Left ventricle myocardium inferior (tissue), 1 donor: ENCODE data around the gene TBC1D16. TPM values are rescaled to one million over a fixed set of nuclear protein-coding genes. Genes with fewer than 3 reads are reported as not detected.

ENCODE experiments used
- DNase-seq: peaks from one replicate; pipeline ENCODE4 v3.0.0-alpha.2; 2020
- H3K27ac ChIP-seq: fragments of 200-600 bp; replicated peaks from 2 replicates; pipeline ENCODE4 v1.8.0; 2021
- H3K27me3 ChIP-seq: fragments of 200-600 bp; 2 replicates; pipeline ENCODE4 v1.8.0; 2021; ENCODE audit warnings: low read depth
- H3K36me3 ChIP-seq: fragments of 200-600 bp; 2 replicates; pipeline ENCODE4 v1.8.0; 2021
- H3K4me1 ChIP-seq: fragments of 200-600 bp; 2 replicates; pipeline ENCODE4 v1.8.0; 2021
- H3K4me3 ChIP-seq: fragments of 200-600 bp; 2 replicates; pipeline ENCODE4 v1.8.0; 2021; ENCODE audit warnings: mild to moderate bottlenecking, moderate library complexity
- H3K9me3 ChIP-seq: fragments of 200-600 bp; replicated peaks from 2 replicates; pipeline ENCODE4 v1.8.0; 2021
- CTCF ChIP-seq: fragments of 200-600 bp; IDR thresholded peaks from 2 replicates; pipeline ENCODE4 v1.8.0; 2021; ENCODE audit warnings: antibody characterized with exemption, mild to moderate bottlenecking, borderline replicate concordance
- intact Hi-C: fragments of 100-400 bp; cut with micrococcal nuclease; formaldehyde crosslinking; loops from one replicate; pipeline ENCODE4 v1.11.0; 2022
- total RNA-seq: library from RNA; stranded (reverse); fragmentation: NEBNext Ultra II Directional; extraction: Animal tissue kit (Norgen Biotek cat#: 25700); gene quantifications from one replicate; pipeline ENCODE4 v1.2.1, GENCODE V29; 2021
- donor health status: DM: no; HTN: yes; CAD: no; lungs with severe emphysema.

The TBC1D16 gene
- total RNA-seq, 1 donor from 2014 or later: 15.9 TPM

- H3K9me3 ChIP-seq: no peaks in the 10 kb centered on the region
- no peaks in the 10 kb centered on the region for H3K27me3 ChIP-seq
- DNase-seq: no peak
- H3K36me3 ChIP-seq: no peaks in the 10 kb centered on the region
- no peak overlapping the region for H3K27ac ChIP-seq
- intact Hi-C loops: no loop called here
- no peaks in the 10 kb centered on the region for H3K4me1 ChIP-seq
- no peak overlapping the region for H3K4me3 ChIP-seq
- TF ChIP-seq CTCF: no peak
Measured at GRCh38 chr17:79979221-79979741, 56.4 kb downstream of the TBC1D16 start.

DNA sequence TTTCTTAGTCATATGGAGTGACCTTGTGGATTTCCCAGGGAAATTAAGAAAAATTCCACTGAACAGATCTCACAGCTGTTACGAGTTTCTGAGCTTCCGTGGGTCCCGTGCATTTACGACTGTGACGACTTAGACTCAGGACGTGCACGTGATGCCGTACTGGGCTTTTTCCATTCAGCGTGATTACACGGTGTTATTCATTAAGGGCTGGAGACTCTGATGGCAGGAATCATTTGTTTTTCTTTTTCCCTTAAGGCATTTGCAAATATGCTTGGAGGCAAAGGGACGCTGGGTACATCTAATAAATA, 57.2 kb downstream of the TBC1D16 start:
- H3K27ac ChIP-seq: no peak overlapping the region
- DNase-seq: no peak
- H3K36me3 ChIP-seq: no peaks in the 10 kb centered on the region
- no peaks in the 10 kb centered on the region for H3K4me1 ChIP-seq
- no peak for TF ChIP-seq CTCF
- H3K4me3 ChIP-seq: no peak overlapping the region
- intact Hi-C loops: no loop called here
- no peaks in the 10 kb centered on the region for H3K27me3 ChIP-seq
- no peaks in the 10 kb centered on the region for H3K9me3 ChIP-seq

- intact Hi-C loops: no loop called here
Measured at GRCh38 chr17:79977708-79978547, 57.7 kb downstream of the TBC1D16 start.

DNA sequence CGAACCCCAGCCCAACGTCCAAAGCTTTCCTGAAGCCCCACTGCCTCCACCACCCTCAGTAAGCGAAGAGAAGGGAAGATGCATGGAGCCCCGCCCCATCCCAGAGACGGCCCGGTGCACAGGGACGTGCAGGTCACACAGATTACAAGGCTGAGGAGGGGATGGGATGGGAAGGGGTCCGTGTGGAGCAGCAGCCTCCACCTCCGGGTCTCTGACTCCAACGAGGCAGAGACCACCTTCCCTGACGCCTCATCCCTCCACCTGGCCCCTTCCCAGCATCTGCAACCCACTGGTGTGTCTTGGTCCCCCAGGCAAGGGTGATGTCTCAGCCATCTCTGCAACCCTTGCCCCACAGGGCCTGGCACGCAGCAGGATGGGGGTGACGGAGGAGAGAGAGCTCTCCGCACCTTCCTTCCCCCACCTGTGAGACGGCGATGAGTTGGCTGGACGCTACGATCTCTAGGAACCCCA, 58.5 kb downstream of the TBC1D16 start:
- Histone ChIP-seq H3K4me3 (no peak overlapping the region), H3K27ac (no peak overlapping the region), H3K4me1 (no peaks in the 10 kb centered on the region), H3K9me3 (no peaks in the 10 kb centered on the region), H3K36me3 (peaks cover 7% of the 10 kb centered on the region), H3K27me3 (no peaks in the 10 kb centered on the region)
- no peak for DNase-seq
- TF ChIP-seq CTCF: no peak
- intact Hi-C loops: no loop called here

More at GRCh38 chr17:79977708-79978547, 57.7 kb downstream of the TBC1D16 start:
- Histone ChIP-seq H3K27me3 (no peaks in the 10 kb centered on the region), H3K36me3 (no peaks in the 10 kb centered on the region), H3K9me3 (no peaks in the 10 kb centered on the region), H3K27ac (no peak overlapping the region), H3K4me3 (no peak overlapping the region), H3K4me1 (no peaks in the 10 kb centered on the region)
- no peak for DNase-seq
- no peak for TF ChIP-seq CTCF

DNA sequence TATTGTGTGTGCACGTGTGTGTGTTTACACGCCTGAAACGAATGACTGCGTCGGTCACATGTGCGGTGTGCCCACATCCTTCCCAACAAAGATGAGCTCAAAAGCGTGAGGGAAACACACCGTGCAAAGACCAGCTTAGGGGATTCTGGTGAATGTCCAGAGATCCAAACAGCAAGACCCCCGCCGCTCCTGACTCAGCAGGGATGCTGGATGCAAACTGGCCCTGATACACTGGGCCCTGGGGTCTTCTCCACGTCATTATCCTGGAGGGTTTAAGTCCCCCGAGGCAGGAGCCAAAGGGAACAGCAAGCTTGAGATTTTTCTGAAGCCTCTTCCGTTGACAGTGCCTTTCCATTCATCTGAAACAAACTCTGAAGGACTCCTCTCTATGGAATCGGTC, 59.2 kb downstream of the TBC1D16 start:
- intact Hi-C loops: no loop called here
- Histone ChIP-seq H3K27ac (no peak overlapping the region), H3K27me3 (no peaks in the 10 kb centered on the region), H3K36me3 (peaks cover 11% of the 10 kb centered on the region), H3K9me3 (no peaks in the 10 kb centered on the region), H3K4me1 (no peaks in the 10 kb centered on the region), H3K4me3 (no peak overlapping the region)
- no peak for DNase-seq
- TF ChIP-seq CTCF: no peak
